Mammary epithelial cell (primary cell): Measurements from ENCODE around the gene PCDHGA8.

ENCODE experiments used
- EZH2 ChIP-seq: IDR thresholded peaks from 2 replicates; pipeline ENCODE4 v1.6.1; 2012; ENCODE audit warnings: low read length, inconsistent platforms, borderline replicate concordance
- TF ChIP-seq, protein P1 (sequence below), 2 donors: IDR thresholded peaks in 1 of 2; conservative IDR thresholded peaks in 1 of 2; 2 replicates each; pipeline ENCODE4 v1.5.1; 2011 to 2012; ENCODE audit warnings: inconsistent platforms in 2 of 2, low read length in 2 of 2, mild to moderate bottlenecking in 2 of 2, control low read depth in 1 of 2, low read depth in 1 of 2; ENCODE audit not compliant: insufficient read depth in 1 of 2; ENCODE audit errors: extremely low read depth in 1 of 2

- TF ChIP-seq, protein P1, sequence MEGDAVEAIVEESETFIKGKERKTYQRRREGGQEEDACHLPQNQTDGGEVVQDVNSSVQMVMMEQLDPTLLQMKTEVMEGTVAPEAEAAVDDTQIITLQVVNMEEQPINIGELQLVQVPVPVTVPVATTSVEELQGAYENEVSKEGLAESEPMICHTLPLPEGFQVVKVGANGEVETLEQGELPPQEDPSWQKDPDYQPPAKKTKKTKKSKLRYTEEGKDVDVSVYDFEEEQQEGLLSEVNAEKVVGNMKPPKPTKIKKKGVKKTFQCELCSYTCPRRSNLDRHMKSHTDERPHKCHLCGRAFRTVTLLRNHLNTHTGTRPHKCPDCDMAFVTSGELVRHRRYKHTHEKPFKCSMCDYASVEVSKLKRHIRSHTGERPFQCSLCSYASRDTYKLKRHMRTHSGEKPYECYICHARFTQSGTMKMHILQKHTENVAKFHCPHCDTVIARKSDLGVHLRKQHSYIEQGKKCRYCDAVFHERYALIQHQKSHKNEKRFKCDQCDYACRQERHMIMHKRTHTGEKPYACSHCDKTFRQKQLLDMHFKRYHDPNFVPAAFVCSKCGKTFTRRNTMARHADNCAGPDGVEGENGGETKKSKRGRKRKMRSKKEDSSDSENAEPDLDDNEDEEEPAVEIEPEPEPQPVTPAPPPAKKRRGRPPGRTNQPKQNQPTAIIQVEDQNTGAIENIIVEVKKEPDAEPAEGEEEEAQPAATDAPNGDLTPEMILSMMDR (conservative IDR thresholded peaks at IDR 0.05 in 1 of 2, IDR thresholded peaks at IDR 0.05 in 1 of 2; ENCODE audit: extremely low read depth in 1 of 2, insufficient read depth in 1 of 2, low read depth in 1 of 2, low read length in 2 of 2): no peak
- TF ChIP-seq EZH2: no peak
Observed at GRCh38 chr5:141440341-141440740, 47.9 kb downstream of the PCDHGA8 start.
